Astrocyte of the hippocampus (primary cell): ENCODE data around the gene PPM1M.

Experiments
- DNase-seq: peaks from one replicate; pipeline ENCODE4 v3.0.0; 2011; ENCODE audit warnings: low read depth, low spot score

PPM1M gene

GRCh38 chr3:52215351-52215750, 30.2 kb upstream of the PPM1M start:
- no peak for DNase-seq

- peak; percentile 83 for DNase-seq
These were observed 28.8 kb upstream of the PPM1M start for GRCh38 chr3:52216585-52217408.

- no peak for DNase-seq
These were observed 28.2 kb upstream of the PPM1M start for GRCh38 chr3:52217409-52217805.

- DNase-seq, result no peak
These were observed 27.5 kb upstream of the PPM1M start for GRCh38 chr3:52218026-52218425.

GRCh38 chr3:52218454-52218853, 27.1 kb upstream of the PPM1M start:
- no peak for DNase-seq

- DNase-seq, result no peak
These were observed 26.5 kb upstream of the PPM1M start for GRCh38 chr3:52218937-52219650.

DNA sequence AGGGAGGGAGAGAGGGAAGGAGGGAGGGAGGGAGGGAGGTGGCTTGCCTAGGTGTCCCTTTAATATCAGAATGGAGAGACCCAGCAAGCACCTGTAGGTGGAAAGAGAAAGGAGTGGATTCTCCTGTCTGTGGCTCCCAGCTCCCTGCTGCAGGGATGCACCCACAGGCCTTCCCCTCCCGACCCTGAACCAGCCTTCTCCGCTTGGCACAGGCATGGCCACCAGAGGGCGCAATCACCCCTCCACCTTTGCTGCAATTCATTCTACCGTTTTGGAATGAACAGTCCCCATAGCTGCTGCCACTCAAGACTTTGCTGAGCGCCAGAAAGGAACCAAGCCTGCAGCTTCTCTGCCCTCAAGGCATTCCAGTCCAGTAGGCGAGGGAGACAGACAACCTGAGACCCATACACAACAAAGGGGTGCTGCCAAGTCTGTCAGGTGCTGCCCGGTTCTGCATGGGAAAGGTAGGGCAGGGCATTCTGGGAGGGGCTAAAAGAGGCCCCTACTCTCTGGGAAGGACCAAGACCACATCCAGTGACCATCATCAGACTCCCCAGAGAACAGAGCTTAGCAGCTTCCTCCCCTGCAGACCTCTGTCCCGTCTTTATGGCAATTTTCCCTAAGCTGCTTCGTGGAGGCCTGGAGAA, 25.1 kb upstream of the PPM1M start:
- peak; percentile 89 for DNase-seq

- no peak for DNase-seq
These were observed 24.4 kb upstream of the PPM1M start for GRCh38 chr3:52221141-52221562.

DNA sequence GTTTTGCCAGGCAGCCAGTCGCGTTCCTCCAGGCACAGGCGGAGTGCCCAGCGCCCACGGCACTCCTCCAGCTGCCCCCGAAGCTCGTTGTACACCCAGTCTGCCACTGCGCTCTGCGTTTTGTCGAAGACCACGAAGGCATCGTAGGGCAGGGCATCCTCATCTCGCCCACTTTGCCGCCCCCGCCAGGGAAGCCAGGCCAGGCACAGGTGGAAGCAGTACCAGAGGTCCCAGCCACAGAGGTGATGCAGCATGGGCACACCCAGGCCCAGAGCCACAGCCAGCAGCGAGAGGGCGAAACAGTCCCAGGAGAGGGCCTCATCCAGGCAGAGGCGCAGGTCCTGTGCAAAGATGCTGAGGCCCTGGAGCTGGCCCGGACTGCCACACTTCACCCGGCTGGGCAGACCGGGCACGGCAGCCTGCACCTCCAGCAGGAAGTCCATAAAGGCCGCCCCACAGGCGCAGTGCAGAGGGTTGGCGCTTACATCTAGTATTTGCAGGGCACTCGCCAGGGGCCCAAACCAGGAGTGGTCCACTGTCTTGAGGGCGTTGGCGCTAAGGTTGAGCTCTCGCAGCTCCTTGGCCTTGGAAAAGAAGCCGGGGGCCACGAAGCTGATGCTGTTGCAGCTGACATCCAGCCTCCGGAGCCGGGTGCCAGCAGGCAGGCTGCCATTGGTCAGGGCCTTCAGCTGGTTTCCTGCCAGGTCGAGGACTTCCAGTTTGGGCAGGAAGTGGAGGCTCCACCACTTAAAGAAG, 23.8 kb upstream of the PPM1M start:
- DNase-seq, result no peak

- no peak for DNase-seq
These were observed 23.0 kb upstream of the PPM1M start for GRCh38 chr3:52222319-52223221.

- no peak for DNase-seq
These were observed 21.8 kb upstream of the PPM1M start for GRCh38 chr3:52223449-52224408.

DNA sequence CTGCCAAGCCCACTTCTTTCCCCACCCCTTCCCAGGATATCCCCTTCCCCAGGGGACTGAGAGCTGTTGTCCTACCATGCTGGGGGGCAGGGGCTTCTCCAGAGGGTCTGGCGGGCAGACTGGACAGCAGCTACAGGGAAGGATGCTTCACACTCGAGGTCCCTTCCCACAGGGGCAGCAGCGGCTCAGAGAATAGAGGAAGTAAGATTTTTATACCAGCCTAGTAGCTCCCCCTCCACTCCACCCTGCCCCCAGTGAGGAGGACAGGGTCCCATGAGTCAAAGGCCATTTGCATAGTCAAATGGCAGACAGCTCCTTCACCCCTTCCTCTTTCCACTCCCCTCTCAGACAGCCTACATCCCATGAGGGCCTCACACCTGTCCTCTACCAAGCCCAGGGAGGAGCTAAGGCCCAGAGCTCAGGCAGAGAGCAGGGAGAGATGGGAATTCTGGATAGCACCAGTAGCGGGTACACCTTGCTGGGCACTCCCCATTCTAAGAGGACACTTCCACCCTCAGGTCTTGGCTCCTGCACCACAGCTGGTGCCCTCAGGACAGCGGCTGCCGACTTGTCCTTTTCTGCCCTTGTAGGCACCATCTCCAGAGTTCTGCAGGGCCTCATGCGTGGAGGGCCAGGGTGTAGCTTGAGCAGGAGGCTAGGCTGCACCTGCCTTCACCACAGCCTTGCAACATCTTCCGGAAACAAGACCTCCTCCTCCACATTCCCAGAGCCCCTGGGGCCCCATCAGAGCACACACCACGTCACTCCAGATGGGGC, 19.9 kb upstream of the PPM1M start, which contains the start of gene TLR9:
Gene TLR9 (minus strand): TSS at position 194 of the 777 bp plus-strand sequence. CDS start 116 bp downstream, at position 78.
- DNase-seq, result no peak

- no peak for DNase-seq
These were observed 19.2 kb upstream of the PPM1M start for GRCh38 chr3:52226229-52226817.

- DNase-seq, result no peak
These were observed 18.4 kb upstream of the PPM1M start for GRCh38 chr3:52227117-52227516.

- no peak for DNase-seq
These were observed 17.8 kb upstream of the PPM1M start for GRCh38 chr3:52227766-52228165.

DNA sequence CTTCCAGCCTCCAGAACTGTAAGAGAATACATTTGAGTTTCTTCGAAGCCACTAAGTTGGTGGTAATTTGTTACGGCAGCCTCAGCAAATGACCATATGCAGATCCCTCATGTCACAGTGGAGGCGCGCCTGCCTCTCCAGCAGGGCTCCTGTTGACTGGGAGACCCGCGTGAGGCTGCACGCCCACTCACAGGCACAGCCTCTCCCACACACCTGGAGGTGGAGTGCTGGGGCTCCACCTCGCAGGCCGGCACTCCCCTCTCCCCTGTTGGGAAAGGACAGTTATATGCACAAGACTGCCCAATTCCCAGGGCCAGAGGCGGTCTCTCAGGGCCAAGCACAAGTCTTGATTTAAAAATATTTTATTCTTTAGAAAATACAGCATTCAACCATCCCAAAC, 17.3 kb upstream of the PPM1M start:
- DNase-seq, result no peak

DNA sequence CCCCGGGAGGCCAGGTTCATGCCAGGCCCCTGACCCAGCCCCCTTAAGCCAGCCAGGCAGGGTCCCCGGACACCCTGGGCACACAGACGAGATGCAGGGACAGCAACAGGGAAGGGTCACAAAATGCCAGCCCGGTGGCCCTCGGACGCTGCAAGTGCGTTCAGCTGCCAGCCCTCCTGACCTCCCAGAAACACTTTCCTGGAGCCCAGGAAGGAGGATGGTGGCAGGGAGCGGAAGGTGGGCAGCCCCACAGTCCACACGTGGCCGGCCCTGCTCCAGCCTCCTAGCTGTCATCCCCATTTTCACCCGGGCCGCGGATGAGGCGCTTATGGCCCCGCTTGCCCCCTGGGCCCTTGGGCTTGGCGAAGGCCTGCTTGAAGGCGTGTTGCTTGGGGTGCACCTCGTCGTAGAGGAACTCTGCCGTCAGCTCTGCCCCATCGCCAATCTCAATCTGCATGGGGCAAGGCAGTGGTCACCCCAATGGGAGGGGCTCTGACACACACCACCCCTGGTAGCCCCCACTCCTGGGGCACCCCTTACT, 16.7 kb upstream of the PPM1M start:
- no peak for DNase-seq

DNA sequence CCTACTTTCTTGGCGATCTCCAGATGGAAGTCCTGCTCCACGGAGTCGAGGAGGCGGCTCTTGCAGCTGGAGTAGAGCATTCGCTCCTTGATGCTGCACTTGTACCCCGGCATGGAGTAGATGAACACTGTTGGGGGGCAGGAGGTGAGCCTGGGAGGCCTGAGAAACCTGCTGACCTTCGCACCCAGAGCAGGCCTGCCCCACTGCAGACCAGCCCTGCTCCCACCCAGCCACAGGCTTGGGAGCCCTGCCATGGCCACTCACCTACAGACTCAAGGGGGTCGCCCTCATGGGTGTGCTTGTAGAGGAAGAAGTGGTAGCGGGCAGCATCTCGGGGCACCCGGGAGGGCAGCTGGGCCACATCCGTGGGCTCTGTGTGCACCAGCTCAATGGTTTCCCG, 15.9 kb upstream of the PPM1M start:
- no peak for DNase-seq
